ENCODE data around the gene SLC4A1AP. TPM values are rescaled to one million over a fixed set of nuclear protein-coding genes. Genes with fewer than 3 reads are reported as not detected.
A peak's percentile ranks its signal among the peaks of the same experiment; 100 is the strongest.

SLC4A1AP gene
- total and polyA plus RNA-seq, 2 experiments from 2014 or later, result 24.3 to 29.2 TPM

GRCh38 chr2:27737676-27738348, 74.1 kb downstream of the SLC4A1AP start:
- Mint-ChIP-seq H3K36me3 (ENCODE audit: low read depth) (peaks cover 2% of the 10 kb centered on the region; the same call in 2 of the 3 replicates), H3K4me1 (peaks cover 19% of the 10 kb centered on the region), H3K27me3 (ENCODE audit: insufficient read depth, low read depth, poor library complexity) (peaks cover 7% of the 10 kb centered on the region), H3K27ac (peak overlapping the region; percentile 53; the same call in 1 of the 2 replicates), H3K9me3 (peaks cover 18% of the 10 kb centered on the region; the same call in 2 of the 3 replicates), H3K4me3 (no peak overlapping the region)
- no peaks in the 10 kb centered on the region for H4K20me1 ChIP-seq (replicated peaks; ENCODE audit: insufficient read depth)
- no peaks in the 10 kb centered on the region for H3K79me2 ChIP-seq (replicated peaks; ENCODE audit: insufficient read depth)
- TF ChIP-seq EZH2phosphoT487 (IDR thresholded peaks at IDR 0.05; ENCODE audit: unreplicated experiment), result no peak
- TF ChIP-seq POLR2AphosphoS5 (IDR thresholded peaks at IDR 0.05; ENCODE audit: low read depth), result no peak
- no peak for TF ChIP-seq ZNF462 (CRISPR knock-in tag; IDR thresholded peaks at IDR 0.05)
- no peak for TF ChIP-seq JUNB (IDR thresholded peaks at IDR 0.05; ENCODE audit: unreplicated experiment)
- no peak for TF ChIP-seq ETS1 (IDR thresholded peaks at IDR 0.05)
- no peak for TF ChIP-seq NANOG (IDR thresholded peaks at IDR 0.05; ENCODE audit: borderline replicate concordance)
- TF ChIP-seq STAT1 (IDR thresholded peaks at IDR 0.05; ENCODE audit: unreplicated experiment), result no peak
- TF ChIP-seq EZH2 (IDR thresholded peaks at IDR 0.05; ENCODE audit: low read depth, unreplicated experiment), result no peak
- TF ChIP-seq REST (IDR thresholded peaks at IDR 0.05; ENCODE audit: unreplicated experiment), result no peak
- no peak for TF ChIP-seq ZNF114 (CRISPR knock-in tag; IDR thresholded peaks at IDR 0.05)
- TF ChIP-seq CTCF (conservative IDR thresholded peaks at IDR 0.05; ENCODE audit: low read depth in 2 of 2), result no peak
- no peak for TF ChIP-seq CREB1 (CRISPR knock-in tag; IDR thresholded peaks at IDR 0.05; ENCODE audit: low read depth)
- no peak for TF ChIP-seq ZNF331 (CRISPR knock-in tag; IDR thresholded peaks at IDR 0.05; ENCODE audit: low read depth)
- ATAC-seq (no peak), DNase-seq (ENCODE audit: low spot score) (no peak)
- no peaks in the 10 kb centered on the region for H3K36me3 ChIP-seq (ENCODE audit: insufficient read depth)
- H3K4me2 ChIP-seq, result no peak overlapping the region
- 0 out of 2 replicates have a peak, but pooled peaks cover 3% of the 10 kb centered on the region for H3K9me2 ChIP-seq (ENCODE audit: insufficient read depth)
- no peaks in the 10 kb centered on the region for H3K27me3 ChIP-seq (ENCODE audit: insufficient read depth)
- peak overlapping the region; percentile 74 for H2AFZ ChIP-seq
- H3K4me3 ChIP-seq, result no peak overlapping the region
- peaks cover 17% of the 10 kb centered on the region for H3K4me1 ChIP-seq (ENCODE audit: insufficient read depth)
- 0 out of 2 replicates have a peak, but pooled peaks cover 11% of the 10 kb centered on the region for H3F3A ChIP-seq (replicated peaks; ENCODE audit: low read depth)
- no peak overlapping the region for H3K27ac ChIP-seq (ENCODE audit: low read depth)

Measured in GM23338 (cell line).